OCI-LY3 (cell line): ENCODE measurements around the gene CACNA1C.

Experiments used
- CTCF ChIP-seq: fragments of 200-600, 300-600 bp; sonication (generic); IDR thresholded peaks from 2 replicates; pipeline ENCODE4 v1.5.1; 2014; ENCODE audit warnings: antibody characterized with exemption, low read length, low read depth
- EZH2phosphoT487 ChIP-seq: fragments of 200-600 bp; shearing (Covaris generic); IDR thresholded peaks from 2 replicates; pipeline ENCODE4 v1.6.1; 2018; ENCODE audit warnings: antibody characterized with exemption, mixed run types, low read depth

GRCh38 chr12:2255311-2255710, 202.5 kb downstream of the CACNA1C start:
- TF ChIP-seq CTCF (no peak), EZH2phosphoT487 (no peak)
